GM19099 (cell line): ENCODE data around the gene APOBEC3C.
A peak's percentile ranks its signal among the peaks of the same experiment; 100 is the strongest.

Experiments
- POLR2A ChIP-seq: IDR thresholded peaks from 3 replicates; pipeline ENCODE4 v1.6.1; 2011; ENCODE audit warnings: low read depth; ENCODE audit not compliant: insufficient read length; ENCODE audit errors: extremely low read depth

APOBEC3C gene

DNA sequence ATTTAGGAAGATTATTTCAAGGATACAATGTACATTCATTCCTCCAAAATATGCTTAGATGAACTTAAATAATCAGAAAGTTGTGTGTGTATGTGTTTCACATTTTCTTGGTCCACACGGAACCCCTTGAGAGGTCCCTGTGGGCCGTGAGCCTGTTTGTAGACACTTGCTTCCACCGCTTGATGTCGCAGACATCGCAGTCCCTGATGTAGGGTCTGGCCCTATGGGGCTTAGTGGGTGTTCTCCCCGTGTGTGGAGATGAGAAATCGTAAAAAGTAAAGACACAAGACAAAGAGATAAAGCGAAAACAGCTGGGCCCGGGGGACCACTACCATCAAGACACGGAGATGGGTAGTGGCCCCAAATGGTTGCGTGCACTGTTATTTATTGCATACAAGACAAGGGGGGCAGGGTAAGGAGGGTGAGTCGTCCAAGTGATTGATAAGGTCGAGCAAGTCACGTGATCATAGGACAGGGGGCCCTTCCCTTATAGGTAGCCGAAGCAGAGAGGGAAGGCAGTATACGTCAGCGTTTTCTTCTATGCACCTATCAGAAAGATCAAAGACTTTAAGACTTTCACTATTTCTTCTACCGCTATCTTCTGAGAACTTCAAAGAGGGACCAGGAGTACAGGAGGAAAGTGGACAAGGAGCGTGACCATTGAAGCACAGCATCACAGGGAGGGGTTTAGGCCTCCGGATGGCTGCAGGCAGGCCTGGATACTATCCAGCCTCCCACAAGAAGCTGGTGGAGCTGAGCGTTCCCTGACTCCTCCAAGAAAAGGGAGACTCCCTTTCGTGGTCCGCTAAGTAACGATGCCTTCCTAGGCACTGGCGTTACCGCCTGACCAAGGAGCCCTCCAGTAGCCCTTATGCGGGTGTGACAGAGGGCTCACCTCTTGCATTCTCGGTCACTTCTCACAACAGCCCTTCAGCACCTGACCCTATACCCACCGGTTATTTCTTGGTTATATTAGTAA lies 1.2 kb upstream of the APOBEC3C start:
- TF ChIP-seq POLR2A = no peak

GRCh38 chr22:39016592-39016991 lies 2.5 kb downstream of the APOBEC3C start:
- no peak for TF ChIP-seq POLR2A

GRCh38 chr22:39017596-39018365 lies 3.7 kb downstream of the APOBEC3C start:
- no peak for TF ChIP-seq POLR2A

- TF ChIP-seq POLR2A = peak; percentile 27
Measured at GRCh38 chr22:39020021-39020651, 6.1 kb downstream of the APOBEC3C start.

DNA sequence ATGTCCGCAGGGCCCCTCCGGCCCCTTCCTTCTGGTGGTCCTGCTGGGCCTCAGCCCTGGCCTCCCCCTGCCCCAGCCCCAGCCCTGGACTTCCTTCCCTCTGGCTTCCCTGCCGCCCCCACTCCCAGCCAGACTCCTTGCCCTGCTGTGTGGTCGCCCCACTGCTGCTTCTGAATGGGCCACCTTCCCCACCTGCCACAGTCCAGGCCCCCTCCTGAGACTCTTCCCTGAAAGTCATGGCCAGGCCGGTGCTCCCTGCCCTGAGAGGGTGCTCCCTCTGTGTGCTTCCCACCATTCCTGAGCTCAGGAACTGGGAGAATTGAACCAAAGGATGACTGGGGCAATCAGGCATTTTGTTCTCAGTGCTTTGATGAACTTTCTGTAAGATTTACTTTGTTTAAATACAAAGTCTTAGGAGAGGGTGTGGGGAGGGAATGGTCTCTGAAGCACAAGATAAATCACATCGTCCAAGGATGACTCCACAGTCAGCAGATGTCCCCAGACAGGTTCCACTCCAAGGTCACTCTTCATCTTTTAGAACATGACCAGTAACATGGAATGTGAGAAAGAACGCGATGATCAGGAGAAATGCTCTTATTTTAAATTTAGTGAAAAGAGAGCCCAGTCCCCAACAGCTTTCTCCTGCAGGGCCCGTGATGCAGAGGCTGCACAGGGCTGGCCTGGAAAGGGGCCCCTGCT lies 7.6 kb downstream of the APOBEC3C start:
- TF ChIP-seq POLR2A = no peak

GRCh38 chr22:39024519-39025308 lies 10.7 kb downstream of the APOBEC3C start:
- no peak for TF ChIP-seq POLR2A

- TF ChIP-seq POLR2A = no peak
Measured at GRCh38 chr22:39026509-39027150, 12.6 kb downstream of the APOBEC3C start.

DNA sequence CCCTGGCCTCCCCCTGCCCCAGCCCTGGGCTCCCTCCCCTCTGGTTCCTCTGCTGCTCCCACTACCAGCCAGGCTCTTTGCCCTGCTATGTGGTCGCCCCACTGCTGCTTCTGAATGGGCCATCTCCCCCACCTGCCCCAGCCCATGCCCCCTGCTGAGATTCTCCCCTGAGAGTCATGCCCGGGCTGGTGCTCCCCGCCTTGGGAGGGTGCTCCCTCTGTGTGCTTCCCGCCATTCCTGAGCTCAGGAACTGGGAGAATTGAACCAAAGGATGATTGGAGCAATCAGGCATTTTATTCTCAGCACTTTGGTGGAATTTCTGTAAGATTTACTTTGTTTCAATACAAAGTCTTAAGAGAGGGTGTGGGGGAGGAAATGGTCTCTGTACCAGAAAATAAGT lies 13.7 kb downstream of the APOBEC3C start:
- TF ChIP-seq POLR2A = no peak

- TF ChIP-seq POLR2A = no peak
Measured at GRCh38 chr22:39028281-39028680, 14.2 kb downstream of the APOBEC3C start.

DNA sequence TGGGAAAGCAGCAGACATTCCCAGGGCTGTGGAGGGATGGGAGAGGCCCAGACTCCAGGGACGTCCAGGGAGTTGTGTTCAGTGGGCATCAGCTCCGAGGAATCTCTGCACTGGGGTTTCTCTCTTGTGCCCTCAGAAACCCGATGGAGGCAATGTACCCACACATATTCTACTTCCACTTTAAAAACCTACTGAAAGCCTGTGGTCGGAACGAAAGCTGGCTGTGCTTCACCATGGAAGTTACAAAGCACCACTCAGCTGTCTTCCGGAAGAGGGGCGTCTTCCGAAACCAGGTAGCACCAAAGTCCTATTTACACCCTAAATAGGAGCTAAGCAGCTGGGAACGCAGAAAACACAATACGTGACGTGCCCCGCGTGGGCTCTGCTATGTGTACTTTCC lies 15.2 kb downstream of the APOBEC3C start:
- no peak for TF ChIP-seq POLR2A

DNA sequence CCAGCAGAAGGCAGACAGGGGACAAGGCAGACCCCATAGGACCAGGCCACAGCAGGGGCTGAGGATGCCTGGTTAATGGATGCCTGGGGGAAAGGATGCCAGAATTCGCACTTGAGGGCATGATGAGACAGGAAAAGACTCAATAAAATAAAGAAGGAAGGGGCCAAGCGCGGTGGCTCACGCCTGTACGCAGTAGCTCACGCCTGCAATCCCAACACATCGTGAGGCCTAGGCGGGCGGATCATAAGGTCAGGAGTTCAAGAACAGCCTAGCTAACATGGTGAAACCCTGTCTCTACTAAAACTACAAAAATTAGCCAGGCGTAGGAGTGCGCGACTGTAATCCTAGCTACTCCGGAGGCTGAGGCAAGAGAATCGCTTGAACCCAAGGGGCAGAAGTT lies 16.6 kb downstream of the APOBEC3C start:
- no peak for TF ChIP-seq POLR2A

GRCh38 chr22:39039306-39040126 lies 25.5 kb downstream of the APOBEC3C start:
- no peak for TF ChIP-seq POLR2A

DNA sequence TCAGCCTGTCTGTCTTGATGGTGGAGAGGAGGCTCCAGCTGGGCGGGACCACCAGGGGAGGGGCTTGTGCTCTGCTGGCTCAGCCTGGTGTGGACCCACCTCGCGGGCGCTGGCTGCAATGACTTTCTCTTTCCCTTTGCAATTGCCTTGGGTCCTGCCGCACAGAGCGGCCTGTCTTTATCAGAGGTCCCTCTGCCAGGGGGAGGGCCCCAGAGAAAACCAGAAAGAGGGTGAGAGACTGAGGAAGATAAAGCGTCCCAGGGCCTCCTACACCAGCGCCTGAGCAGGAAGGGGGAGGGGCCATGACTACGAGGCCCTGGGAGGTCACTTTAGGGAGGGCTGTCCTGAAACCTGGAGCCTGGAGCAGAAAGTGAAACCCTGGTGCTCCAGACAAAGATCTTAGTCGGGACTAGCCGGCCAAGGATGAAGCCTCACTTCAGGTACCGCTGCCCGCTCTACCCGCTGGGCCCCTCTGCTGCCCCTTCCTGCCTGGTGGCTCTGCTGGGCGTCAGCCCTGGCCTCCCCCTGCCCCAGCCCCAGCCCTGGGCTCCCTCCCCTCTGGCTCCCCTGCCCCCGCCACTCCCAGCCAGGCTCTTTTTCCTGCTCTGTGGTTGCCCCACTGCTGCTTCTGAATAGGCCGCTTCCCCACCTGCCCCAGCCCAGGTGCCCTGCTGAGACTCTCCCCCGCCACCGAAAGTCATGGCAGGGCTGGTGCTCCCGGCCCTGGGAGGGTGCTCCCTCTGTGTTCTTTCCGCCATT lies 26.7 kb downstream of the APOBEC3C start, which contains the start of gene APOBEC3F:
Gene APOBEC3F (plus strand): TSS at position 327 of the 759 bp plus-strand sequence. CDS start 97 bp downstream, at position 424.
- TF ChIP-seq POLR2A = peak; percentile 46
